ENCODE results near the gene PLCB1.

Gene PLCB1

DNA sequence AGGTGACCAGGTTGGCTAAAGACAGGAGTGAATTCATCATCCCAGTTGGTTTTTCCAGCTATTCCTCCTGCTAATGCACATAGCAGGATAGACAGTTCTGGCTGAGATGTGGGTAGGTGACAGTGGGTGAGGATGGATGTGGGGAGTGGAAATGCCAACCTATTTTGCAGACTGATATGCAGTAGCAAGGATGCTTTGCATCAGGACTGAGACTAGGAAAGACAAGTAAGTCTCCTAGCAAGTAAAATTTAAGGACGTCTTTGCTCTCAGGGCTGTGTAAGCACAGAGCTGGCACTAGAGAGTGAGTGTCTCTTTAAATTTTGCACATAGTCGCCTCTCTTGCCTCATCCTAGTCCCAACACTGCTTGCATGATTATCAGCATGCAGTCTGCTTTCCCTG is 568.7 kb downstream of the PLCB1 start:
- no peak for DNase-seq (ENCODE audit: low read depth)
- no peak overlapping the region for H3K4me3 ChIP-seq (ENCODE audit: low read depth, low read length)
- no peak for TF ChIP-seq MYC (IDR thresholded peaks at IDR 0.05; ENCODE audit: low read depth, low read length)
- no peak for TF ChIP-seq POLR2A (IDR thresholded peaks at IDR 0.05; ENCODE audit: extremely low read depth, insufficient read length)
- TF ChIP-seq CTCF (IDR thresholded peaks at IDR 0.05; ENCODE audit: low read depth, low read length): no peak
- TF ChIP-seq, protein P1, sequence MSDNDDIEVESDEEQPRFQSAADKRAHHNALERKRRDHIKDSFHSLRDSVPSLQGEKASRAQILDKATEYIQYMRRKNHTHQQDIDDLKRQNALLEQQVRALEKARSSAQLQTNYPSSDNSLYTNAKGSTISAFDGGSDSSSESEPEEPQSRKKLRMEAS (IDR thresholded peaks at IDR 0.05; ENCODE audit: low read depth, low read length): no peak

DNA sequence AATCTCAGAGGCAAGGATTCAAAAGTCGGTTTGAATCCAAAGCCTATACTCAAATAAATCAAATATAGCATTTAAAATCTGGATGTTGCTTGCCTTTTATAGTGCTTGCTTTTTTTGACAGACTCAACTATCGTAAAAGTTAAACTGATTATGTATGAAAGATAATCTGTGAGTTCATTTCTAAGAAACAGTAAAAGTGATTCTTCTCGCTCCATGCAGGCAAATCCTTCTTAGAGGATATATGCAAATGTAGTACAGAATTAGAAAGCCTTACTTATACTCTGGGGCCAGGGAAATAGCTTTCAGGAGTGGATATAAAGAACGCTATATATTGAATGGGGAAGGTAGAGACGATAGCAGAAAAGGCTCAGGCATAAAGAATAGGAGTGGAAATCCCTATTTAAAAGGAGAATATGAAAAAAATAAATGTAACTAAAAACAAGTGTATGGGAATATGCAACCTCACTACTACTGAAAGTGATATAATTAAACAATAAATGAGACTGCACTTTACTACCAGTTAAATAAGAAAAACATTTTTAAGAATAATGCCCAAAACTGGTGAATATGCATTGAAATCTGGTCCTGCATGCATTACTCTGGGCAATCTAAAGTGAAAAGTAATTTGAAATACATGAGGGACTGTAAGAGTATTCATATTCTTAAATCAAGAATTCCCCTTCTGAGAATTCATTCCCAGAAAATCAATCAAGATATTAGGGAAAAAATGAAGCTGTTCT is 575.1 kb downstream of the PLCB1 start:
- no peak overlapping the region for H3K4me3 ChIP-seq (ENCODE audit: low read depth, low read length)
- no peak for DNase-seq (ENCODE audit: low read depth)
- TF ChIP-seq, protein P1 (IDR thresholded peaks at IDR 0.05; ENCODE audit: low read depth, low read length): no peak
- no peak for TF ChIP-seq CTCF (IDR thresholded peaks at IDR 0.05; ENCODE audit: low read depth, low read length)
- TF ChIP-seq POLR2A (IDR thresholded peaks at IDR 0.05; ENCODE audit: extremely low read depth, insufficient read length): no peak
- no peak for TF ChIP-seq MYC (IDR thresholded peaks at IDR 0.05; ENCODE audit: low read depth, low read length)

GRCh38 chr20:8709627-8710026 is 577.6 kb downstream of the PLCB1 start:
- no peak for DNase-seq (ENCODE audit: low read depth)
- TF ChIP-seq CTCF (IDR thresholded peaks at IDR 0.05; ENCODE audit: low read depth, low read length) (no peak), POLR2A (IDR thresholded peaks at IDR 0.05; ENCODE audit: extremely low read depth, insufficient read length) (no peak), MYC (IDR thresholded peaks at IDR 0.05; ENCODE audit: low read depth, low read length) (no peak)
- TF ChIP-seq, protein P1 (IDR thresholded peaks at IDR 0.05; ENCODE audit: low read depth, low read length): no peak
- H3K4me3 ChIP-seq (ENCODE audit: low read depth, low read length): no peak overlapping the region

GRCh38 chr20:8711501-8711900 is 579.4 kb downstream of the PLCB1 start:
- TF ChIP-seq, protein P1 (IDR thresholded peaks at IDR 0.05; ENCODE audit: low read depth, low read length): no peak
- TF ChIP-seq MYC (IDR thresholded peaks at IDR 0.05; ENCODE audit: low read depth, low read length) (no peak), CTCF (IDR thresholded peaks at IDR 0.05; ENCODE audit: low read depth, low read length) (no peak), POLR2A (IDR thresholded peaks at IDR 0.05; ENCODE audit: extremely low read depth, insufficient read length) (no peak)
- no peak overlapping the region for H3K4me3 ChIP-seq (ENCODE audit: low read depth, low read length)
- no peak for DNase-seq (ENCODE audit: low read depth)

- TF ChIP-seq, protein P1 (IDR thresholded peaks at IDR 0.05; ENCODE audit: low read depth, low read length): no peak
- no peak for TF ChIP-seq POLR2A (IDR thresholded peaks at IDR 0.05; ENCODE audit: extremely low read depth, insufficient read length)
- DNase-seq (ENCODE audit: low read depth): no peak
- H3K4me3 ChIP-seq (ENCODE audit: low read depth, low read length): no peak overlapping the region
Observed at GRCh38 chr20:8714206-8714605, 582.1 kb downstream of the PLCB1 start.

- no peak for TF ChIP-seq MYC (IDR thresholded peaks at IDR 0.05; ENCODE audit: low read depth, low read length)
- TF ChIP-seq, protein P1 (IDR thresholded peaks at IDR 0.05; ENCODE audit: low read depth, low read length): no peak
- no peak for TF ChIP-seq CTCF (IDR thresholded peaks at IDR 0.05; ENCODE audit: low read depth, low read length)
- DNase-seq (ENCODE audit: low read depth): no peak
Observed at GRCh38 chr20:8718279-8718678, 586.2 kb downstream of the PLCB1 start.

More at GRCh38 chr20:8718279-8718678, 586.2 kb downstream of the PLCB1 start:
- H3K4me3 ChIP-seq (ENCODE audit: low read depth, low read length): no peak overlapping the region
